Ectodermal cell (in vitro differentiated cells): ENCODE data around the gene DHRS12.
"Not testable (repeated sequence)": the region's sequence is repeated elsewhere in the genome, so short reads cannot be mapped to it uniquely, and the experiment has no call there.

ENCODE experiments used
- H3K27ac ChIP-seq: 2 replicates; pipeline ENCODE4 v1.7.0; 2013; ENCODE audit warnings: mild to moderate bottlenecking, low read depth, low read length; ENCODE audit not compliant: insufficient read depth, poor library complexity, severe bottlenecking
- H3K27me3 ChIP-seq: 2 replicates; pipeline ENCODE4 v1.7.0; 2013; ENCODE audit warnings: mild to moderate bottlenecking, low read length; ENCODE audit not compliant: insufficient read depth, control insufficient read depth, poor library complexity, severe bottlenecking
- H3K36me3 ChIP-seq: one replicate; pipeline ENCODE4 v1.7.0; 2013; ENCODE audit warnings: low read length; ENCODE audit not compliant: control insufficient read depth, insufficient read depth
- H3K4me1 ChIP-seq: one replicate; pipeline ENCODE4 v1.7.0; 2013; ENCODE audit warnings: low read length; ENCODE audit not compliant: control insufficient read depth, insufficient read depth
- H3K4me3 ChIP-seq: 2 replicates; pipeline ENCODE4 v1.7.0; 2013; ENCODE audit warnings: low read depth, low read length, control low read depth; ENCODE audit not compliant: insufficient read depth
- H3K9me3 ChIP-seq: 2 replicates; pipeline ENCODE4 v1.7.0; 2013; ENCODE audit warnings: mild to moderate bottlenecking, low read length, moderate library complexity; ENCODE audit not compliant: control insufficient read depth
- WGBS, 2 experiments: methylation state at CpG; one replicate each; pipeline ENCODE4 v1.1.7; 2013; ENCODE audit warnings: missing lambda C conversion rate in 2 of 2; 5-methylcytosine and 5-hydroxymethylcytosine counted together

The DHRS12 gene

DNA sequence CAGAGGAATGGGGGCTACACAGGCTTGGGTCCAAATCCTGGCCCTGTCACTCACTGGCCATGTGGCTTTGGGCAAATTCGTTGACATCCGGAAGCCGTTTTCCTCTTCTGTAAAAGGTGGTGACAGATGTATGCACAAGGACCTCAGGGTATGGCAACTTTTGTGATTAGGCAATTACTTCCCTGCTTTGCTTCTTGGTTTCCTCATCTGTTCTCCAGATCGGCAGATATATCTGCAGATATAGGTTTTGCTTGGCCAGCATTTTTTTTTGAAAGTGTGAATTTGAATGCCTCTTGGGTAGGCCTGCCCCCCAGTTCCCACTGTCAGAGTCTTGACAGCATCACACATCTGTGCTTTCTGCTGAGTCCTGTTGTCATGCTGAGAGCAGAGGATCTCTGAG lies 23.3 kb upstream of the DHRS12 start:
- H3K9me3 ChIP-seq = no peaks in the 10 kb centered on the region
- no peak overlapping the region for H3K4me3 ChIP-seq
- no peak overlapping the region for H3K27ac ChIP-seq
- no peaks in the 10 kb centered on the region for H3K27me3 ChIP-seq
- H3K36me3 ChIP-seq = no peaks in the 10 kb centered on the region
- 90 to 94% methylated on average over 4 of the region's 4 CpGs for WGBS, 2 experiments
- no peaks in the 10 kb centered on the region for H3K4me1 ChIP-seq

DNA sequence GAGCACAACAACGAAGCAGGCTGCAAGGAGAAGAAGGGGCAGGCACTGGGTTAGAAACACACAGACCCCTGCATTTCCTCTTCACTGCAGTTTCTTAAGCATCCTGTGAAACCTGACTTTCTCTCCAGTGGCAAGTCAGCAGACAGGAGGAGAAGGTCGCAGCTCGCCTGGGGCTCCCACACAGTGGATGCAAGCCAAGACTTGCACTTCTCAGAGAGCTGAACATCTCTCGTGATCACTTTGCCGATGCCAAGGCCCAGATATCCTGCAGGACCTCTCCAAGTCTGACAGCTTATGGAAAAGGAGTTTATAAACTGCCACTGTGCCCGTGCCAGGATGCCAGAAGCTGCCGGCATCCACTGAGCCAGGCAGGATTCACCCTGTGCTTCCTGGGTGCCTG lies 22.6 kb upstream of the DHRS12 start:
- Histone ChIP-seq H3K9me3 (no peaks in the 10 kb centered on the region), H3K27me3 (no peaks in the 10 kb centered on the region), H3K36me3 (no peaks in the 10 kb centered on the region), H3K4me1 (no peaks in the 10 kb centered on the region), H3K4me3 (no peak overlapping the region), H3K27ac (no peak overlapping the region)
- WGBS, 2 experiments = 92 to 93% methylated on average over 7 of the region's 7 CpGs

DNA sequence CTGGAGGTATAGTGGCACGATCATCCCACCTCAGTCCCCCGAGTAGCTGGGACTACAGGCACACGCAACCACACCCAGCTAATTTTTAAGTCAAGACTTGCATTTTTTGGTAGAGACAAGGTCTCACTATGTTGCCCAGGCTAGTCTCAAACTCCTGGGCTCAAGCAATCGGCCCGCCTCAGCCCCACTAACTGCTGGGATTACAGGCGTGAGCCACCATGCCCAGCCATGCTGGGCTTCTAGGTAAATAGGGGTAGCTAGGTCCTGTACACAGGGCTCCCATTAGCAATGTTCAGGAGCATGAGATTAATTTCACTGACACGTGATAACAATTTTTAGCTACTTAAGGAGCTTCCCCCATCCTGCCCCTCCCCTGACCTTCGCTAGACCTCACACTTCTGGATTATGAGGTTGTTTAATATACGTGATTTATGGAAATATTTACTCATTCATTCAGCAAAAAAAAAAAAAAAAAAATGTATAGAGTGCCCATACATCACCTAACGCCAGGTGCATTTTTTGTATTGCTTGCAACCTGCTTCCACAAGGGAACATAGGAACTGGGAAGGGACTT lies 21.8 kb upstream of the DHRS12 start:
- WGBS, 2 experiments = 89 to 94% methylated on average over 8 of the region's 10 CpGs
- H3K27me3 ChIP-seq = no peaks in the 10 kb centered on the region
- H3K4me1 ChIP-seq = no peaks in the 10 kb centered on the region
- H3K36me3 ChIP-seq = no peaks in the 10 kb centered on the region
- H3K4me3 ChIP-seq = no peak overlapping the region
- no peak overlapping the region for H3K27ac ChIP-seq
- H3K9me3 ChIP-seq = no peaks in the 10 kb centered on the region

DNA sequence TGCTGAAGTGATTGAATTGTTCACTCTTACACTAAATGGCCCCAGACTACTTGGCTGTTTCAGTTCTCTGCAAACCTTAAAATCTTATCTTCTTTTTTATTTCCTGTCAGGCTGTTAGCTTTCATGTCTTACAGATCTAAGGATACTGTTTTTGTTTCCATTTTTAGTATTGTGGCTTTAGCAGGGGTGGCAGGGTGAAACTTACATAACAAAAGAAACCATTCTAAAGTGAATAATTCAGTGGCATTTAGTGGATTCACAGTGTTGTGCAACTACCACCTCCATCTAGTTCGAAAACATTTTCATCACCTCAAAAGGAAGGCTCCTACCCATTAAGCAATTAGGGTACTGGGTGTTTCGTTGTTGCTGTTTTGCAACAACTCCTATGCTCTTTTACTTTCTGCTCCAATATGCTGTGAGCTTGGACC lies 21.2 kb upstream of the DHRS12 start:
- 57 to 75% methylated on average over 2 of the region's 2 CpGs for WGBS, 2 experiments
- Histone ChIP-seq H3K9me3 (no peaks in the 10 kb centered on the region), H3K27me3 (no peaks in the 10 kb centered on the region), H3K4me3 (no peak overlapping the region), H3K27ac (no peak overlapping the region), H3K4me1 (no peaks in the 10 kb centered on the region), H3K36me3 (no peaks in the 10 kb centered on the region)

DNA sequence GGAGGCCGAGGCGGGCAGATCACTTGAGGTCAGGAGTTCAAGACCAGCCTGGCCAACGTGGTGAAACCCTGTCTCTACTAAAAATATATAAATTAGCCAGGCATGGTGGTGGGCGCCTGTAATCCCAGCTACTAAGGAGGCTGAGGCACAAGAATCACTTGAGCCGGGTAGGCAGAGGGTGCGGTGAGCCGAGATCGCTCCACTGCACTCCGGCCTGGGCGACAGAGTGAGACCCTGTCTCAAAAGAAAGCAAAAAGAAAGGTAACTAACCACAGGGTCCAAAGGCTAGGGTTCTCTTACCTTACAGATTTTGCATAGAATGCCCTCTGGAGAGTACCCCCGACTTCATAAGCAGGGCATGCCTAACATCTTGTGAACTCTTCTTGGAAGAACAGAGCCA lies 20.7 kb upstream of the DHRS12 start:
- not testable (repeated sequence) for H3K4me1 ChIP-seq, H3K36me3 ChIP-seq, H3K27me3 ChIP-seq, H3K4me3 ChIP-seq, H3K27ac ChIP-seq, H3K9me3 ChIP-seq
- 92 to 95% methylated on average over 11 of the region's 11 CpGs for WGBS, 2 experiments

DNA sequence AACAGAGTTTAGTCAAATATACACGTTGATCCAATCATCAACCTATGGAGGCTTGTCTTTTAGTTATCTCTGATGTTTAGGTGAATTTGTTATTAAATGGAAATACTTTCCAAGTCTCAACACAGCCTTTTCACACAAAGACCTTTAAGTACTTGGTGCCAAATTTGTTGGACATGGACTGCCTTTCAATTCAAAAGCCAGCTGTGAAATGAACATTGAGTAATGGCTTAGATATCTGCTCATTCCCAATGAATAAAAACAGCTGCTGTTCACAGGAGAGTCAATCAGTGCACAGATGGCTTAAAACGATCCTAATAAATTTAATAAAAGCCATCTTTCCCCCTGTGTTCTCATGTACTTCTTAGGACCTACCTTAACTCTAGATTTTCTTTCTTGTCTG lies 19.9 kb upstream of the DHRS12 start:
- no peaks in the 10 kb centered on the region for H3K4me1 ChIP-seq
- WGBS, 2 experiments = 94 to 96% methylated on average over 2 of the region's 2 CpGs
- H3K36me3 ChIP-seq = no peaks in the 10 kb centered on the region
- no peaks in the 10 kb centered on the region for H3K9me3 ChIP-seq
- H3K4me3 ChIP-seq = no peak overlapping the region
- H3K27me3 ChIP-seq = no peaks in the 10 kb centered on the region
- H3K27ac ChIP-seq = no peak overlapping the region

DNA sequence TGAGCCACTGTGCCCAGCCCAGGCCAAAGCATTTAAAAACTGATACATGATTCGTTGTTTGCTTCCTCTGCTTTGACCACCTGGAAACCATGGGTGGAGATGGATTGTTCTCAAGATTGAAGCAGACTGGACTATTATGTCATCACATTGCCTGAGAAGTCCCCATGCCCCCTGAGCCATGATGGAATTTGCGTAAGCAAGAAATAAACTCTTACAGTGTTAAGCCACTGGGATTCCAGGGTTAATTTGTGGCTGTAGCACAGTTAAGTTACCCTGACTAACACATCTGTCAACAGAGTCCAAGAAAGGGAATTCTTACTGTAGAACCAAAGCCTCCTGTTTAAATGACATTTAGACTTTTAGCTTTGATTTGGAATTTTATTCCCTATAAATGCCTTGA lies 19.4 kb upstream of the DHRS12 start:
- Histone ChIP-seq H3K36me3 (no peaks in the 10 kb centered on the region), H3K27me3 (no peaks in the 10 kb centered on the region), H3K9me3 (no peaks in the 10 kb centered on the region), H3K4me3 (no peak overlapping the region), H3K27ac (no peak overlapping the region), H3K4me1 (no peaks in the 10 kb centered on the region)
- WGBS, 2 experiments = 96 to 98% methylated on average over 2 of the region's 2 CpGs

DNA sequence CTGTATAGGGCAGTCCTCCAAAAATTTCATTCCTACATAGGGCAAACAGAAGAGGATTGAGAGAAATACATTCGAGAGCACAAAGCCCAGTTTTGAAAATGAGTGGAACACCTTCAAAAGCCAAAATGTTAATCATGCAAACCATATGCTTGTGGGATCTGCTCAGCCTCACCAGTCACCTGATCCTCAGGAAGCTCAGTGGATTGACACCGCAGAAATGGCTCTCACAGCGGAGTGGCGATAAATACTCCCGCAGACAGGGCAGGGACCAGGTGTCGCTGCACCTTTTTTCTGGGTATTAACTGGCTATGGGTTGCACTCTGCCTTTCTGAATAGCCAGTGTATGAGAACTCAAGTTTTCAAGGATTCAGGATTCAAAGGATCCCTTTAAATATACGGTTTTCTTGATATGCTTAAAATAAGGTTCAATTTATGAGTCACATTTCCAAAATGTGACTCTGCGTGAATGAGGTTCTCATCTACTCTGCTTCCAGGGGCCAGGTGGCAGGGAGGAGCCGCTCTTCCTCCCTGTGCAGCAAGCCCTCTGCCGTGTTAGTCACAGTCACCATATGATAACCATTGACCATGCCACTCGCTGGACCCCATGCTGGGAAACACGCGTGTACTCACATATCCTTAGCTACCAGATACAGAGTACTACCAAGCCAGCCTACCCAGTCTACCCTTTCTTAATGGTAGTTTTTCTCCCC lies 18.3 kb upstream of the DHRS12 start:
- WGBS, 2 experiments = 94% methylated on average over 13 of the region's 13 CpGs
- Histone ChIP-seq H3K9me3 (no peaks in the 10 kb centered on the region), H3K4me3 (no peak overlapping the region), H3K27me3 (no peaks in the 10 kb centered on the region), H3K36me3 (no peaks in the 10 kb centered on the region), H3K27ac (no peak overlapping the region), H3K4me1 (no peaks in the 10 kb centered on the region)

DNA sequence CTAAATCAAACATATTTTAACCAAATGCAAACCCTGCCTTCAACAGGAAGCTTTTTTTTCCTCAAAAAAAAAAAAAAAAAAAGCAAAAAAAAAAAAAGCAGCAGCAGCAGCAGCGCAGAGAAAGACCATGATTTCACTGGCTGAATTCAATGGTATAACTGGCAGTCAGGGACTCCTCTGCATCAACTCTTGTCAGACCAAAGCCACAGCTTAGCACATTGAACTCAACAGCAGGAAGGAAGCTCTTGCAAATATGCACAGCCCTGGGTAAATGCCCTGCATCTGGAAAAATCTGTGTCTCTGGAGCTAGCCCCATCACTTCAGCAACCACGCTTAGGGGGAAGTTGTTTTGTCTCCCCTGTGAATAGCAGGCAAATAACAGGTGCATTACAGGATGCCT lies 17.6 kb upstream of the DHRS12 start:
- Histone ChIP-seq H3K4me1 (no peaks in the 10 kb centered on the region), H3K27ac (no peak overlapping the region), H3K9me3 (no peaks in the 10 kb centered on the region), H3K4me3 (no peak overlapping the region), H3K27me3 (no peaks in the 10 kb centered on the region), H3K36me3 (no peaks in the 10 kb centered on the region)
- WGBS, 2 experiments = 92 to 93% methylated on average over 2 of the region's 2 CpGs

DNA sequence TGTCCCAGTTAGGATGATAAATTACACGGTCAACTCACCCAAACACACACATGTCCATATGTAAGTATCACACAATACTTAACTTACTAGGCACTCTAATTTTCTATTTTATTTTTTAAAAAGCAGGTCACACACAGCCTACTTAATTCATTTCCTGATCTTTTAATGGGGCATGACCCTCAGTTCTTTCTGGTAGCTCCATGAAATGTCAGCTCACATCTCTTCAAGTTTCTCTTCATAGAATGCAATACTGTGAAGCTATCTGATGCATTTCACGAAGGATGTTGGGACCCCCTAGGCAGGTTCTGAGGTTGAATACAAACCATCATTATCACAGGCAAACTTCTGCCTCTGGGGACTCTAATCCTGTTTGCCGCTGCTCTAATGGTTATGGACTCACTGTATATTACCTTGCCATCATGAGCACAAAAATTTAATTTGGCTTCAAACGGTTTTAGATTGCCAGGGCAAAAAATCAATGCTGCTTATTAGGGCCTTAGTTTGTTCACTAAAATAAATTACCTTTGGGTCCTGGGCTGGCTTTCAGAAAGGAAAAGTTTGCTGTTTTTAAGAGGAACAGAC lies 16.1 kb upstream of the DHRS12 start:
- no peaks in the 10 kb centered on the region for H3K9me3 ChIP-seq
- H3K27me3 ChIP-seq = no peaks in the 10 kb centered on the region
- H3K27ac ChIP-seq = no peak overlapping the region
- WGBS, 2 experiments = 89 to 91% methylated on average over 4 of the region's 4 CpGs
- no peak overlapping the region for H3K4me3 ChIP-seq
- H3K4me1 ChIP-seq = no peaks in the 10 kb centered on the region
- no peaks in the 10 kb centered on the region for H3K36me3 ChIP-seq
